Hepatocyte (in vitro differentiated cells): Measurements from ENCODE around the gene CCDC185.

Experiments
- EZH2 ChIP-seq: fragments of 200-600 bp; sonication (generic); IDR thresholded peaks from 2 replicates; pipeline ENCODE4 v1.6.1; 2016; ENCODE audit warnings: antibody characterized with exemption, mild to moderate bottlenecking, borderline replicate concordance
- EZH2phosphoT487 ChIP-seq: fragments of 200-600 bp; sonication (generic); IDR thresholded peaks from one replicate; pipeline ENCODE4 v1.6.1; 2018; ENCODE audit warnings: antibody characterized with exemption, mild to moderate bottlenecking, low read depth, moderate library complexity; ENCODE audit not compliant: unreplicated experiment, severe bottlenecking
- TF ChIP-seq, protein P1 (sequence below): fragments of 200-600 bp; sonication (generic); IDR thresholded peaks from 2 replicates; pipeline ENCODE4 v1.5.1; 2016; ENCODE audit warnings: antibody characterized with exemption, mild to moderate bottlenecking; ENCODE audit not compliant: poor library complexity

DNA sequence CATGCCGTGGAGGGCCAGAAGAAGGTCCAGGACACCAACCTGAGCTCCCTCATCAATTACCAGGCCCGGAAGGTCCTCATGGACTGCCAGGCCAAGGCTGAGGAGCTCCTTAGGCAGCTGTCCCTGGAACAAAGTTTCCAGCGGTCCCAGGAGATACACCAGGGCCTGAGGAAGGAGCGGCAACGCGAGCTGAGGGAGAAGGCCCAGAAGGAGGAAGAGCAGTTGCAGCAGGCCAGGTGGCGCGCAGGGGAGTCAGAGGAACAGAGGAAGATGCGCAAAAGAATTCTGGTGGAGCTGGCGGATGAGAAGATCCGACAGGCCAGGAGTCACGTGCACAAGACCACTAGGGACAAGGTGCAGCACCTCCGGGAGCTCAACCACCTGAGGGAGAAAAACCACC is 1.5 kb downstream of the CCDC185 start:
- TF ChIP-seq, protein P1, sequence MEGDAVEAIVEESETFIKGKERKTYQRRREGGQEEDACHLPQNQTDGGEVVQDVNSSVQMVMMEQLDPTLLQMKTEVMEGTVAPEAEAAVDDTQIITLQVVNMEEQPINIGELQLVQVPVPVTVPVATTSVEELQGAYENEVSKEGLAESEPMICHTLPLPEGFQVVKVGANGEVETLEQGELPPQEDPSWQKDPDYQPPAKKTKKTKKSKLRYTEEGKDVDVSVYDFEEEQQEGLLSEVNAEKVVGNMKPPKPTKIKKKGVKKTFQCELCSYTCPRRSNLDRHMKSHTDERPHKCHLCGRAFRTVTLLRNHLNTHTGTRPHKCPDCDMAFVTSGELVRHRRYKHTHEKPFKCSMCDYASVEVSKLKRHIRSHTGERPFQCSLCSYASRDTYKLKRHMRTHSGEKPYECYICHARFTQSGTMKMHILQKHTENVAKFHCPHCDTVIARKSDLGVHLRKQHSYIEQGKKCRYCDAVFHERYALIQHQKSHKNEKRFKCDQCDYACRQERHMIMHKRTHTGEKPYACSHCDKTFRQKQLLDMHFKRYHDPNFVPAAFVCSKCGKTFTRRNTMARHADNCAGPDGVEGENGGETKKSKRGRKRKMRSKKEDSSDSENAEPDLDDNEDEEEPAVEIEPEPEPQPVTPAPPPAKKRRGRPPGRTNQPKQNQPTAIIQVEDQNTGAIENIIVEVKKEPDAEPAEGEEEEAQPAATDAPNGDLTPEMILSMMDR: no peak
- TF ChIP-seq EZH2 (no peak), EZH2phosphoT487 (no peak)
